IMR-90 (cell line): ENCODE data around the gene AJAP1. TPM values are rescaled to one million over a fixed set of nuclear protein-coding genes. Genes with fewer than 3 reads are reported as not detected.

Source experiments
- ATAC-seq: fragments of 200-7000 bp; cut with Tn5 transposase; 2 replicates; pipeline ENCODE4 v1.9.1; 2020; ENCODE audit warnings: low read depth, mild to moderate bottlenecking, moderate library complexity
- BruUV-seq: library from RNA; stranded (reverse); fragments of 400-500 nt; replicated peaks from 2 replicates; lab custom pipeline; 2021; lab: Mats Ljungman, UMichigan
- CTCF ChIA-PET: fragments of 300-600 bp; formaldehyde crosslinking; extraction: SDS; loops from one replicate; lab custom pipeline; 2021; ENCODE audit warnings: antibody characterized with exemption; lab: Yijun Ruan, JAX
- POLR2A ChIA-PET: fragments of 300-600 bp; sonication (Branson Sonifier 250); formaldehyde crosslinking; loops from one replicate; lab custom pipeline; 2022; ENCODE audit warnings: antibody characterized with exemption; ENCODE audit not compliant: unreplicated experiment; lab: Charles Lee
- DNase-seq: peaks from one replicate; pipeline ENCODE4 v3.0.0; 2013
- H2AFZ ChIP-seq: replicated peaks from 2 replicates; pipeline ENCODE3; 2013; ENCODE audit warnings: low read length, mild to moderate bottlenecking; ENCODE audit not compliant: poor library complexity
- H2AK5ac ChIP-seq: 2 replicates; pipeline ENCODE4 v1.6.1; 2013; ENCODE audit warnings: low read depth, low read length, inconsistent platforms
- H2AK9ac ChIP-seq: replicated peaks from 2 replicates; pipeline ENCODE3; 2013; ENCODE audit warnings: mild to moderate bottlenecking, low read depth, low read length, moderate library complexity; ENCODE audit not compliant: poor library complexity
- H2BK120ac ChIP-seq: 2 replicates; pipeline ENCODE4 v1.6.1; 2013; ENCODE audit warnings: low read depth, low read length, inconsistent platforms
- H2BK15ac ChIP-seq: 3 replicates; pipeline ENCODE4 v1.6.1; 2013; ENCODE audit warnings: low read depth, low read length, inconsistent platforms
- H2BK20ac ChIP-seq: 2 replicates; pipeline ENCODE4 v1.6.1; 2013; ENCODE audit warnings: low read depth, mild to moderate bottlenecking, inconsistent platforms, low read length, moderate library complexity
- H2BK5ac ChIP-seq: 2 replicates; pipeline ENCODE4 v1.6.1; 2013; ENCODE audit warnings: mild to moderate bottlenecking, low read depth, low read length, inconsistent platforms; ENCODE audit not compliant: poor library complexity, severe bottlenecking
- H3K14ac ChIP-seq: replicated peaks from 2 replicates; pipeline ENCODE4 v1.6.1; 2013; ENCODE audit warnings: low read depth, low read length, inconsistent platforms
- H3K18ac ChIP-seq: 2 replicates; pipeline ENCODE4 v1.6.1; 2013; ENCODE audit warnings: low read depth, low read length, control low read depth
- H3K23ac ChIP-seq: 2 replicates; pipeline ENCODE4 v1.6.1; 2013; ENCODE audit warnings: low read depth, low read length, inconsistent platforms
- H3K27ac ChIP-seq: 2 replicates; pipeline ENCODE4 v1.5.1; 2013; ENCODE audit warnings: mild to moderate bottlenecking, control low read depth, low read length; ENCODE audit not compliant: insufficient read depth
- H3K27me3 ChIP-seq: 2 replicates; pipeline ENCODE4 v1.6.1; 2013; ENCODE audit warnings: low read length; ENCODE audit not compliant: control insufficient read depth, insufficient read depth
- H3K36me3 ChIP-seq: 2 replicates; pipeline ENCODE4 v1.6.1; 2013; ENCODE audit warnings: low read length, mixed read lengths; ENCODE audit not compliant: control insufficient read depth, insufficient read depth
- H3K4ac ChIP-seq: 2 replicates; pipeline ENCODE4 v1.6.1; 2013; ENCODE audit warnings: low read depth, low read length, inconsistent platforms
- H3K4me1 ChIP-seq: 2 replicates; pipeline ENCODE4 v1.6.1; 2013; ENCODE audit warnings: low read length, mixed read lengths; ENCODE audit not compliant: control insufficient read depth, insufficient read depth
- H3K4me2 ChIP-seq: 2 replicates; pipeline ENCODE4 v1.6.1; 2013; ENCODE audit warnings: low read depth, mild to moderate bottlenecking, control low read depth, low read length, moderate library complexity
- H3K4me3 ChIP-seq: 2 replicates; pipeline ENCODE4 v1.5.1; 2013; ENCODE audit warnings: low read depth, mild to moderate bottlenecking, control low read depth, low read length, moderate library complexity; ENCODE audit not compliant: insufficient read depth
- H3K56ac ChIP-seq: 2 replicates; pipeline ENCODE4 v1.6.1; 2013; ENCODE audit warnings: low read length, inconsistent platforms; ENCODE audit not compliant: insufficient read depth; ENCODE audit errors: extremely low read depth
- H3K79me1 ChIP-seq, 2 experiments: 2 replicates each; pipeline ENCODE4 v1.6.1; 2013; ENCODE audit warnings: low read length in 2 of 2, inconsistent platforms in 1 of 2, low read depth in 1 of 2
- H3K9ac ChIP-seq: 2 replicates; pipeline ENCODE4 v1.6.1; 2013; ENCODE audit warnings: low read depth, low read length, control low read depth
- H3K9me1 ChIP-seq: 2 replicates; pipeline ENCODE4 v1.6.1; 2013; ENCODE audit warnings: low read length, inconsistent platforms; ENCODE audit not compliant: insufficient read depth
- H3K9me3 ChIP-seq: 2 replicates; pipeline ENCODE4 v1.6.1; 2013; ENCODE audit warnings: low read length; ENCODE audit not compliant: control insufficient read depth, insufficient read depth
- H4K20me1 ChIP-seq: 2 replicates; pipeline ENCODE4 v1.6.1; 2013; ENCODE audit warnings: low read length, inconsistent platforms; ENCODE audit not compliant: insufficient read depth
- H4K5ac ChIP-seq: 2 replicates; pipeline ENCODE4 v1.6.1; 2013; ENCODE audit warnings: mild to moderate bottlenecking, low read depth, low read length, control low read depth
- H4K8ac ChIP-seq, 2 experiments: 2 replicates each; pipeline ENCODE4 v1.6.1; 2013; ENCODE audit warnings: low read depth in 2 of 2, low read length in 2 of 2, control low read depth in 1 of 2, inconsistent platforms in 1 of 2
- H4K91ac ChIP-seq: 2 replicates; pipeline ENCODE4 v1.6.1; 2013; ENCODE audit warnings: low read depth, low read length, inconsistent platforms; ENCODE audit not compliant: insufficient read depth
- BHLHE40 ChIP-seq: fragments of 150-350 bp; IDR thresholded peaks from 2 replicates; pipeline ENCODE4 v1.6.1; 2016; ENCODE audit warnings: mild to moderate bottlenecking, low read depth, low read length
- CEBPB ChIP-seq: IDR thresholded peaks from 2 replicates; pipeline ENCODE4 v1.6.1; 2012; ENCODE audit warnings: low read depth, low read length, improper control_type of control experiment
- CHD1 ChIP-seq: IDR thresholded peaks from 2 replicates; pipeline ENCODE4 v1.6.1; 2012; ENCODE audit warnings: low read depth, low read length, improper control_type of control experiment
- FOS ChIP-seq: fragments of 150-350 bp; IDR thresholded peaks from 2 replicates; pipeline ENCODE4 v1.6.1; 2016; ENCODE audit warnings: low read depth, low read length
- MAFK ChIP-seq: IDR thresholded peaks from 2 replicates; pipeline ENCODE4 v1.6.1; 2012; ENCODE audit warnings: low read depth, low read length, improper control_type of control experiment
- MAZ ChIP-seq: IDR thresholded peaks from 2 replicates; pipeline ENCODE4 v1.6.1; 2012; ENCODE audit warnings: low read depth, mild to moderate bottlenecking, low read length, improper control_type of control experiment, moderate library complexity, borderline replicate concordance
- MXI1 ChIP-seq: IDR thresholded peaks from 2 replicates; pipeline ENCODE4 v1.6.1; 2012; ENCODE audit warnings: low read depth, mild to moderate bottlenecking, low read length, moderate library complexity, borderline replicate concordance
- NFE2L2 ChIP-seq: fragments of 150-350 bp; IDR thresholded peaks from 2 replicates; pipeline ENCODE4 v1.6.1; 2016; ENCODE audit warnings: low read depth, mild to moderate bottlenecking, low read length
- POLR2A ChIP-seq: IDR thresholded peaks from 2 replicates; pipeline ENCODE4 v1.6.1; 2012; ENCODE audit warnings: mild to moderate bottlenecking, low read depth, low read length
- RAD21 ChIP-seq: IDR thresholded peaks from 2 replicates; pipeline ENCODE4 v1.6.1; 2012; ENCODE audit warnings: low read length, improper control_type of control experiment
- RCOR1 ChIP-seq: IDR thresholded peaks from 2 replicates; pipeline ENCODE4 v1.6.1; 2012; ENCODE audit warnings: mild to moderate bottlenecking, low read length, improper control_type of control experiment; ENCODE audit not compliant: insufficient replicate concordance
- RFX5 ChIP-seq: IDR thresholded peaks from 2 replicates; pipeline ENCODE4 v1.8.0; 2012; ENCODE audit warnings: low read depth, mild to moderate bottlenecking, low read length, moderate library complexity
- SMC3 ChIP-seq: fragments of 150-350 bp; IDR thresholded peaks from 2 replicates; pipeline ENCODE4 v1.6.1; 2016; ENCODE audit warnings: low read depth, mild to moderate bottlenecking, antibody characterized with exemption, low read length, moderate library complexity
- USF2 ChIP-seq: fragments of 150-350 bp; IDR thresholded peaks from 2 replicates; pipeline ENCODE4 v1.6.1; 2017; ENCODE audit warnings: mild to moderate bottlenecking, antibody characterized with exemption, low read length, low read depth
- WGBS, 2 experiments: methylation state at CpG; one replicate each; pipeline versions ENCODE4 v1.1.5 to v1.1.7; 2013; ENCODE audit warnings: missing lambda C conversion rate in 2 of 2; ENCODE audit not compliant: insufficient read length in 1 of 2; ENCODE audit errors: extremely low coverage in 2 of 2; 5-methylcytosine and 5-hydroxymethylcytosine counted together
- dilution Hi-C: fragments of 300-500 bp; cut with HindIII; formaldehyde crosslinking; loops from one replicate; pipeline ENCODE4 v1.14.3; 2018; ENCODE audit warnings: low sequenced_read_pairs; ENCODE audit not compliant: unreplicated experiment
- in situ Hi-C: fragments of 300-500 bp; cut with MboI; formaldehyde crosslinking; loops from 3 replicates; pipeline ENCODE4 v1.14.3; 2019; ENCODE audit warnings: low sequenced_read_pairs, inconsistent platforms, mixed read lengths
- intact Hi-C: fragments of 100-400 bp; cut with micrococcal nuclease; formaldehyde crosslinking; loops from 2 replicates; pipeline ENCODE4 v1.10.0; 2022
- polyA plus RNA-seq, 3 experiments: library from polyadenylated mRNA; depleted of rRNA; stranded (reverse); fragments of >200 nt; gene quantifications; 2 replicates each; pipeline ENCODE4 v1.2.3, GENCODE V29; 2012; ENCODE audit warnings: low replicate concordance in 1 of 3
- total RNA-seq: library from RNA; depleted of rRNA; stranded (reverse); fragments of >200 nt; gene quantifications from 2 replicates; pipeline ENCODE4 v1.2.3, GENCODE V29; 2012
- TF ChIP-seq, protein P1 (sequence below): fragments of 150-350 bp; IDR thresholded peaks from 2 replicates; pipeline ENCODE4 v1.6.1; 2016; ENCODE audit warnings: low read depth, mild to moderate bottlenecking, low read length, moderate library complexity, borderline replicate concordance
- TF ChIP-seq, protein P2 (sequence below): conservative IDR thresholded peaks from 2 replicates; pipeline ENCODE4 v1.5.1; 2012; ENCODE audit warnings: mild to moderate bottlenecking, low read depth, low read length, improper control_type of control experiment

Gene AJAP1
- total and polyA plus RNA-seq, 2 of the 4 experiments (the other 2 are of a cell fraction): under 0.01 to 0.02 TPM

DNA sequence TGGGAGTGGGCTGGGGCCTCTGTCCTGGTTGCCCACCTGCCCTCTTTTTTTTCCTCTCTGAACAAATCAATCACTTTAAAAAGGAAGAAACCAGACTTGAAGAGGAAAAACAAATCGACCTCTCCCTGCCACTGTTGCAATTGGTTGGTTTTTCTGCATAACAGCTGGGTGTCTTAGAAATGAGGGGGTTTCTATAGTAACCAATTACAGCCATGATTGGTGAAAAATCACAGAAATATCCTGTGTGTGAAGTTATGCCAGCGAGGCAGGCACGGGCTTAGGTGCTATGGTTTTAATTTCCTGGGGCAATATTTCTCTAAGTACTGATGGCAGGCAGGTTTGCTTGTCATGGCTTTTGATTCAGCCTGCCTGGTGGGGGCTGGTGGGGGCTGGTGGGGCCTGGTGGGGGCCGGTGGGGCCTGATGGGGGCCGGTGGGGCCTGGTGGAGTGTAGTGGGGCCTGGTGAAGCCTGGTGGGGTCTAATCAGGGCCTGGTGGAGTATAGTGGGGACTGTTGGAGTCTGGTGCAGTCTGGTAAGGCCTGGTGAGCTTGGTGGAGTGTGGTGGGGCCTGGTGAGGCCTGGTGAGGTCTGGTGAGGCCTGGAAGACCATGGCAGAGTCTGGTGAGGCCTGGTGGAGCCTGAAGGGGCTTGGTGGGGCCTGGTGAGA is 54.6 kb downstream of the AJAP1 start:
- Histone ChIP-seq H4K8ac (no peak overlapping the region), H4K5ac (no peak overlapping the region), H2BK15ac (no peak overlapping the region), H2AK9ac (no peak overlapping the region), H3K56ac (no peak overlapping the region), H4K20me1 (no peaks in the 10 kb centered on the region), H2BK120ac (no peak overlapping the region), H3K9me1 (no peaks in the 10 kb centered on the region), H3K36me3 (no peaks in the 10 kb centered on the region), H3K23ac (no peak overlapping the region), H2BK20ac (no peak overlapping the region), H2BK5ac (no peak overlapping the region), H3K9ac (no peak overlapping the region), H2AK5ac (no peak overlapping the region), H3K27me3 (no peaks in the 10 kb centered on the region), H3K27ac (no peak overlapping the region), H3K79me1 (no peaks in the 10 kb centered on the region), H4K91ac (no peak overlapping the region), H3K14ac (no peak overlapping the region), H3K9me3 (peaks cover 46% of the 10 kb centered on the region), H3K4me3 (no peak overlapping the region), H3K4me2 (no peak overlapping the region), H3K4ac (no peak overlapping the region), H3K18ac (no peak overlapping the region), H2AFZ (no peak overlapping the region), H3K4me1 (no peaks in the 10 kb centered on the region)
- TF ChIP-seq BHLHE40 (no peak), MAFK (no peak), RCOR1 (no peak), CHD1 (no peak), SMC3 (no peak), POLR2A (no peak), CEBPB (no peak), FOS (no peak), RAD21 (no peak), RFX5 (no peak), USF2 (no peak), NFE2L2 (no peak), MXI1 (no peak), MAZ (no peak)
- TF ChIP-seq, protein P1, sequence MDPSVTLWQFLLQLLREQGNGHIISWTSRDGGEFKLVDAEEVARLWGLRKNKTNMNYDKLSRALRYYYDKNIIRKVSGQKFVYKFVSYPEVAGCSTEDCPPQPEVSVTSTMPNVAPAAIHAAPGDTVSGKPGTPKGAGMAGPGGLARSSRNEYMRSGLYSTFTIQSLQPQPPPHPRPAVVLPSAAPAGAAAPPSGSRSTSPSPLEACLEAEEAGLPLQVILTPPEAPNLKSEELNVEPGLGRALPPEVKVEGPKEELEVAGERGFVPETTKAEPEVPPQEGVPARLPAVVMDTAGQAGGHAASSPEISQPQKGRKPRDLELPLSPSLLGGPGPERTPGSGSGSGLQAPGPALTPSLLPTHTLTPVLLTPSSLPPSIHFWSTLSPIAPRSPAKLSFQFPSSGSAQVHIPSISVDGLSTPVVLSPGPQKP: no peak
- TF ChIP-seq, protein P2, sequence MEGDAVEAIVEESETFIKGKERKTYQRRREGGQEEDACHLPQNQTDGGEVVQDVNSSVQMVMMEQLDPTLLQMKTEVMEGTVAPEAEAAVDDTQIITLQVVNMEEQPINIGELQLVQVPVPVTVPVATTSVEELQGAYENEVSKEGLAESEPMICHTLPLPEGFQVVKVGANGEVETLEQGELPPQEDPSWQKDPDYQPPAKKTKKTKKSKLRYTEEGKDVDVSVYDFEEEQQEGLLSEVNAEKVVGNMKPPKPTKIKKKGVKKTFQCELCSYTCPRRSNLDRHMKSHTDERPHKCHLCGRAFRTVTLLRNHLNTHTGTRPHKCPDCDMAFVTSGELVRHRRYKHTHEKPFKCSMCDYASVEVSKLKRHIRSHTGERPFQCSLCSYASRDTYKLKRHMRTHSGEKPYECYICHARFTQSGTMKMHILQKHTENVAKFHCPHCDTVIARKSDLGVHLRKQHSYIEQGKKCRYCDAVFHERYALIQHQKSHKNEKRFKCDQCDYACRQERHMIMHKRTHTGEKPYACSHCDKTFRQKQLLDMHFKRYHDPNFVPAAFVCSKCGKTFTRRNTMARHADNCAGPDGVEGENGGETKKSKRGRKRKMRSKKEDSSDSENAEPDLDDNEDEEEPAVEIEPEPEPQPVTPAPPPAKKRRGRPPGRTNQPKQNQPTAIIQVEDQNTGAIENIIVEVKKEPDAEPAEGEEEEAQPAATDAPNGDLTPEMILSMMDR: no peak
- POLR2A ChIA-PET: no interaction called here
- intact Hi-C loops (no loop called here), dilution Hi-C loops (no loop called here), in situ Hi-C loops (no loop called here)
- DNase-seq (no peak), ATAC-seq (no peak)
- no TSS peak for BruUV-seq
- CTCF ChIA-PET: no interaction called here
- no CpG with 5 or more reads among the region's 5 CpGs for WGBS, 2 experiments
